ENCODE measurements around the gene TMEM45A.
"Not testable (repeated sequence)": the region's sequence is repeated elsewhere in the genome, so short reads cannot be mapped to it uniquely, and the experiment has no call there.

The TMEM45A gene

GRCh38 chr3:100492059-100493006, at the start of gene TMEM45A:
Gene TMEM45A (plus strand): TSS chr3:100492619. CDS start chr3:100555212, 62,593 bp downstream.
- DNase-seq: peak; percentile 73 to 87

GRCh38 chr3:100443690-100444089, 48.7 kb upstream of the TMEM45A start:
- DNase-seq: no peak

GRCh38 chr3:100447067-100447466, 45.4 kb upstream of the TMEM45A start:
- not testable (repeated sequence) for DNase-seq

GRCh38 chr3:100448079-100448478, 44.3 kb upstream of the TMEM45A start:
- no peak for DNase-seq

- DNase-seq: no peak
Observed at GRCh38 chr3:100449214-100449613, 43.2 kb upstream of the TMEM45A start.

GRCh38 chr3:100454677-100455076, 37.7 kb upstream of the TMEM45A start:
- no peak for DNase-seq

GRCh38 chr3:100455841-100456550, 36.4 kb upstream of the TMEM45A start:
- DNase-seq: no peak

GRCh38 chr3:100456745-100457144, 35.7 kb upstream of the TMEM45A start:
- DNase-seq: no peak

- no peak for DNase-seq
Observed at GRCh38 chr3:100457811-100458210, 34.6 kb upstream of the TMEM45A start.

GRCh38 chr3:100458814-100459213, 33.6 kb upstream of the TMEM45A start:
- no peak for DNase-seq

- peak; percentile 44 to 67 for DNase-seq
Observed at GRCh38 chr3:100463002-100463401, 29.4 kb upstream of the TMEM45A start.

GRCh38 chr3:100463646-100464155, 28.7 kb upstream of the TMEM45A start:
- DNase-seq: no peak

GRCh38 chr3:100465892-100466777, 26.3 kb upstream of the TMEM45A start:
- no peak for DNase-seq

GRCh38 chr3:100467133-100467532, 25.3 kb upstream of the TMEM45A start:
- DNase-seq: no peak

GRCh38 chr3:100468676-100469075, 23.7 kb upstream of the TMEM45A start:
- DNase-seq: no peak

- no peak for DNase-seq
Observed at GRCh38 chr3:100470951-100471350, 21.5 kb upstream of the TMEM45A start.

GRCh38 chr3:100471444-100471843, 21.0 kb upstream of the TMEM45A start:
- no peak for DNase-seq

GRCh38 chr3:100477851-100478360, 14.5 kb upstream of the TMEM45A start:
- not testable (repeated sequence) for DNase-seq

- DNase-seq: not testable (repeated sequence)
Observed at GRCh38 chr3:100478521-100478920, 13.9 kb upstream of the TMEM45A start.

- DNase-seq: no peak
Observed at GRCh38 chr3:100480081-100480480, 12.3 kb upstream of the TMEM45A start.

GRCh38 chr3:100482176-100482575, 10.2 kb upstream of the TMEM45A start:
- no peak for DNase-seq

- DNase-seq: no peak
Observed at GRCh38 chr3:100483529-100483928, 8.9 kb upstream of the TMEM45A start.
